Measurements from ENCODE around the gene CTAGE9.
"Not testable (repeated sequence)": the region's sequence is repeated elsewhere in the genome, so short reads cannot be mapped to it uniquely, and the experiment has no call there.

The CTAGE9 gene

GRCh38 chr6:131729550-131729949 lies 18.7 kb upstream of the CTAGE9 start:
- H3K27ac ChIP-seq, result no peak overlapping the region

GRCh38 chr6:131728296-131728939 lies 17.6 kb upstream of the CTAGE9 start:
- no peak for DNase-seq (ENCODE audit: low read depth, low spot score)
- no peak overlapping the region for H3K27ac ChIP-seq

More at GRCh38 chr6:131729550-131729949, 18.7 kb upstream of the CTAGE9 start:
- DNase-seq (ENCODE audit: low read depth, low spot score), result no peak

GRCh38 chr6:131727868-131728267 lies 17.1 kb upstream of the CTAGE9 start:
- no peak for DNase-seq (ENCODE audit: low read depth, low spot score)
- no peak overlapping the region for H3K27ac ChIP-seq

- no peak for DNase-seq (ENCODE audit: low read depth, low spot score)
Measured at GRCh38 chr6:131727467-131727866, 16.6 kb upstream of the CTAGE9 start.

GRCh38 chr6:131724114-131724513 lies 13.3 kb upstream of the CTAGE9 start:
- DNase-seq (ENCODE audit: low read depth, low spot score), result no peak

More at GRCh38 chr6:131727467-131727866, 16.6 kb upstream of the CTAGE9 start:
- H3K27ac ChIP-seq, result no peak overlapping the region

GRCh38 chr6:131721161-131721560 lies 10.3 kb upstream of the CTAGE9 start:
- H3K27ac ChIP-seq, result no peak overlapping the region
- DNase-seq (ENCODE audit: low read depth, low spot score), result no peak

More at GRCh38 chr6:131724114-131724513, 13.3 kb upstream of the CTAGE9 start:
- no peak overlapping the region for H3K27ac ChIP-seq

- no peak overlapping the region for H3K27ac ChIP-seq
- no peak for DNase-seq (ENCODE audit: low read depth, low spot score)
Measured at GRCh38 chr6:131717836-131718542, 7.2 kb upstream of the CTAGE9 start.

GRCh38 chr6:131715567-131715966 lies 4.8 kb upstream of the CTAGE9 start:
- DNase-seq (ENCODE audit: low read depth, low spot score); H3K27ac ChIP-seq: not testable (repeated sequence)

- not testable (repeated sequence) for H3K27ac ChIP-seq; DNase-seq (ENCODE audit: low read depth, low spot score)
Measured at GRCh38 chr6:131703905-131704304, 6.9 kb downstream of the CTAGE9 start.

GRCh38 chr6:131700851-131701250 lies 10.0 kb downstream of the CTAGE9 start:
- not testable (repeated sequence) for H3K27ac ChIP-seq

GRCh38 chr6:131696956-131697355 lies 13.9 kb downstream of the CTAGE9 start:
- no peak overlapping the region for H3K27ac ChIP-seq
- no peak for DNase-seq (ENCODE audit: low read depth, low spot score)

More at GRCh38 chr6:131700851-131701250, 10.0 kb downstream of the CTAGE9 start:
- DNase-seq (ENCODE audit: low read depth, low spot score), result not testable (repeated sequence)

GRCh38 chr6:131694832-131695426 lies 15.9 kb downstream of the CTAGE9 start:
- DNase-seq (ENCODE audit: low read depth, low spot score), result no peak
- H3K27ac ChIP-seq, result no peak overlapping the region

- no peak overlapping the region for H3K27ac ChIP-seq
- no peak for DNase-seq (ENCODE audit: low read depth, low spot score)
Measured at GRCh38 chr6:131693384-131693783, 17.4 kb downstream of the CTAGE9 start.

- H3K27ac ChIP-seq, result no peak overlapping the region
- no peak for DNase-seq (ENCODE audit: low read depth, low spot score)
Measured at GRCh38 chr6:131692589-131692988, 18.2 kb downstream of the CTAGE9 start.

- DNase-seq (ENCODE audit: low read depth, low spot score), result no peak
- no peak overlapping the region for H3K27ac ChIP-seq
Measured at GRCh38 chr6:131692031-131692430, 18.8 kb downstream of the CTAGE9 start.

GRCh38 chr6:131688286-131688685 lies 22.5 kb downstream of the CTAGE9 start:
- no peak for DNase-seq (ENCODE audit: low read depth, low spot score)
- no peak overlapping the region for H3K27ac ChIP-seq

- DNase-seq (ENCODE audit: low read depth, low spot score), result no peak
- no peak overlapping the region for H3K27ac ChIP-seq
Measured at GRCh38 chr6:131687022-131687421, 23.8 kb downstream of the CTAGE9 start.

GRCh38 chr6:131685266-131685780 lies 25.5 kb downstream of the CTAGE9 start:
- DNase-seq (ENCODE audit: low read depth, low spot score), result no peak
- H3K27ac ChIP-seq, result no peak overlapping the region

- no peak for DNase-seq (ENCODE audit: low read depth, low spot score)
- H3K27ac ChIP-seq, result no peak overlapping the region
Measured at GRCh38 chr6:131683479-131683878, 27.3 kb downstream of the CTAGE9 start.

GRCh38 chr6:131682442-131682841 lies 28.4 kb downstream of the CTAGE9 start:
- no peak overlapping the region for H3K27ac ChIP-seq
- DNase-seq (ENCODE audit: low read depth, low spot score), result no peak

- H3K27ac ChIP-seq, result no peak overlapping the region
Measured at GRCh38 chr6:131681585-131681984, 29.2 kb downstream of the CTAGE9 start.

More at GRCh38 chr6:131681585-131681984, 29.2 kb downstream of the CTAGE9 start:
- no peak for DNase-seq (ENCODE audit: low read depth, low spot score)
